Measurements from ENCODE around the gene PITPNC1. TPM values are rescaled to one million over a fixed set of nuclear protein-coding genes. Genes with fewer than 3 reads are reported as not detected.

Gene PITPNC1
- total and polyA plus RNA-seq, 2 donors (not counting 1 experiment from before 2014, with no cell fraction given), result 4.7 to 26.1 TPM

DNA sequence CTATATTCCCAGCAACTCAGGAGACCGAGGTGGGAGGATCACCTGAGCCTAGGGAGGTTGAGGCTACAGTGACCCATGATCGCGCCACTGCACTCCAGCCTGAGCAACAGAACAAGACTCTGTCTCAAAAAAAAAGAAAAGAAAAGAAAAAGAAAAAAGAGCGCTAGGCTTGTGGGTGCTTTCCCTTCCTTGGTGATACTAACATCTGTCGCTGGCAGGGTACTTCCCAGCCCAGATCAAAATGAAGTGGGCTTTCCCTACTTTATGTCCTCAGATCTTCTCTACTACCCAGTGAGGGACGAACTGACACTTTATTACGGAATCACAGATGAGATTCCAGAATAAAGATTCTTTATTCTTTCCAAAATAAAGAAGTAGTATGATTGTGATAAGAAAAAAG, 236.9 kb downstream of the PITPNC1 start:
- ATAC-seq (ENCODE audit: low read depth), result no peak

DNA sequence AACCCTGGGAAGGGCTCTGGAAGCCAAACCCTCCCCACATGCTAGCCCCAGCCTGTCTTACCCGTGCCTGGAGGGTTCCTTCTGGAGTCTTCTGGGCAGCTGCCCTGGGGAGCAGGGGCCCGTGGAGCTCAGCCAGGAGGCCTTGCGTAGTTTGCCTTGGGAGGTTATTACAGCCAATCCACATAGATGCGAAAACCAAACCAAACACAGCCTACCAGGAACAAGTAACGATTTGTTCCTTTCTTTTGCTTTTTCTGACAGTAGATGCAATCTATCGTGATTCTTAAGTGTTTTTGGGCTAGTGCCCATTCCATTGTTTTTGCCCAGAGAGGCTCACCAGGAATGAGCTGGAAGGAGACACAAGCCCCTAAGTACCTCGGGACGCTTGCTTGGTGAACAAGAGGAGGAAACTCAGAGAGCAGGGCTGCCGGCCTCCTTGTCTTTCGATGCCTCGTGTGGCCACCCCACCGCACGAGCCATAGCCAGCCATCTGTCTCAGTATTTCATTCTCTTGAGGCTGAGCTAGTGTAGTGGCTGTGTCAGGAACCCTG, 238.0 kb downstream of the PITPNC1 start:
- DNase-seq (no peak), ATAC-seq (ENCODE audit: low read depth) (no peak)
- intact Hi-C loops (cut with micrococcal nuclease), result no loop called here
- Mint-ChIP-seq H3K9me3 (ENCODE audit: insufficient read depth) (no peaks in the 10 kb centered on the region), H3K4me1 (no peaks in the 10 kb centered on the region), H3K4me3 (no peak overlapping the region), H3K27ac (no peak overlapping the region), H3K27me3 (no peaks in the 10 kb centered on the region)
- no peaks in the 10 kb centered on the region for H3K4me1 ChIP-seq (ENCODE audit: control insufficient read depth in 2 of 2, insufficient read depth in 2 of 2, low read length in 2 of 2)
- H4K20me1 ChIP-seq (ENCODE audit: control insufficient read depth, insufficient read depth, low read length, poor library complexity, severe bottlenecking), result no peaks in the 10 kb centered on the region
- H3K9me3 ChIP-seq (ENCODE audit: control extremely low read depth in 1 of 3, control insufficient read depth in 2 of 3, insufficient read depth in 1 of 3, low read length in 2 of 3), result no peaks in the 10 kb centered on the region
- H3K9ac ChIP-seq (ENCODE audit: low read length), result no peak overlapping the region
- no peaks in the 10 kb centered on the region for H3K36me3 ChIP-seq (replicated peaks in 1 of 2; ENCODE audit: control extremely low read depth in 1 of 2, control insufficient read depth in 1 of 2, extremely low read depth in 1 of 2, insufficient read depth in 2 of 2, low read length in 1 of 2)
- no peaks in the 10 kb centered on the region for H3K27me3 ChIP-seq (replicated peaks in 1 of 4; ENCODE audit: control extremely low read depth in 1 of 4, control insufficient read depth in 3 of 4, insufficient read depth in 4 of 4, low read length in 3 of 4)
- H3K27ac ChIP-seq (ENCODE audit: low read length in 2 of 2), result no peak overlapping the region
- CTCF ChIA-PET, result no interaction called here
- POLR2A ChIA-PET, result no interaction called here
- no peak overlapping the region for H3K4me2 ChIP-seq (replicated peaks; ENCODE audit: low read depth, low read length, poor library complexity, severe bottlenecking)
- no peak overlapping the region for H2AFZ ChIP-seq (ENCODE audit: insufficient read depth, low read depth, low read length, poor library complexity, severe bottlenecking)
- no peak overlapping the region for H3K4me3 ChIP-seq (ENCODE audit: control extremely low read depth in 1 of 5, extremely low read depth in 1 of 5, insufficient read depth in 1 of 5, low read depth in 2 of 5, low read length in 4 of 5)
- no peak for TF ChIP-seq EZH2 (IDR thresholded peaks at IDR 0.05; ENCODE audit: borderline replicate concordance, insufficient read depth, low read depth, low read length, poor library complexity, severe bottlenecking)
- TF ChIP-seq, protein P1, sequence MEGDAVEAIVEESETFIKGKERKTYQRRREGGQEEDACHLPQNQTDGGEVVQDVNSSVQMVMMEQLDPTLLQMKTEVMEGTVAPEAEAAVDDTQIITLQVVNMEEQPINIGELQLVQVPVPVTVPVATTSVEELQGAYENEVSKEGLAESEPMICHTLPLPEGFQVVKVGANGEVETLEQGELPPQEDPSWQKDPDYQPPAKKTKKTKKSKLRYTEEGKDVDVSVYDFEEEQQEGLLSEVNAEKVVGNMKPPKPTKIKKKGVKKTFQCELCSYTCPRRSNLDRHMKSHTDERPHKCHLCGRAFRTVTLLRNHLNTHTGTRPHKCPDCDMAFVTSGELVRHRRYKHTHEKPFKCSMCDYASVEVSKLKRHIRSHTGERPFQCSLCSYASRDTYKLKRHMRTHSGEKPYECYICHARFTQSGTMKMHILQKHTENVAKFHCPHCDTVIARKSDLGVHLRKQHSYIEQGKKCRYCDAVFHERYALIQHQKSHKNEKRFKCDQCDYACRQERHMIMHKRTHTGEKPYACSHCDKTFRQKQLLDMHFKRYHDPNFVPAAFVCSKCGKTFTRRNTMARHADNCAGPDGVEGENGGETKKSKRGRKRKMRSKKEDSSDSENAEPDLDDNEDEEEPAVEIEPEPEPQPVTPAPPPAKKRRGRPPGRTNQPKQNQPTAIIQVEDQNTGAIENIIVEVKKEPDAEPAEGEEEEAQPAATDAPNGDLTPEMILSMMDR (IDR thresholded peaks at IDR 0.05), result no peak
- H3K79me2 ChIP-seq (ENCODE audit: control insufficient read depth, insufficient read depth, low read length), result no peaks in the 10 kb centered on the region
- WGBS (ENCODE audit: insufficient coverage), result 92% methylated on average over 12 of the region's 13 CpGs

More for the DNA sequence above, 236.9 kb downstream of the PITPNC1 start:
- H4K20me1 ChIP-seq (ENCODE audit: control insufficient read depth, insufficient read depth, low read length, poor library complexity, severe bottlenecking), result no peaks in the 10 kb centered on the region
- CTCF ChIA-PET, result interaction anchor here (0.7 kb wide), 1 partner anchor 249 kb away, joined by 3 read pairs; no protein-coding TSS in a partner anchor
- H3K9me3 Mint-ChIP-seq (ENCODE audit: insufficient read depth), result no peaks in the 10 kb centered on the region
- H3K27me3 ChIP-seq (replicated peaks in 1 of 4; ENCODE audit: control extremely low read depth in 1 of 4, control insufficient read depth in 3 of 4, insufficient read depth in 4 of 4, low read length in 3 of 4), result no peaks in the 10 kb centered on the region
- intact Hi-C loops (cut with micrococcal nuclease), result no loop called here
- no peak overlapping the region for H2AFZ ChIP-seq (ENCODE audit: insufficient read depth, low read depth, low read length, poor library complexity, severe bottlenecking)
- no peak overlapping the region for H3K27ac ChIP-seq (ENCODE audit: low read length in 2 of 2)
- no peak overlapping the region for H3K9ac ChIP-seq (ENCODE audit: low read length)
- 100% methylated on average over 2 of the region's 7 CpGs for WGBS (ENCODE audit: insufficient coverage)
- no peaks in the 10 kb centered on the region for H3K36me3 ChIP-seq (replicated peaks in 1 of 2; ENCODE audit: control extremely low read depth in 1 of 2, control insufficient read depth in 1 of 2, extremely low read depth in 1 of 2, insufficient read depth in 2 of 2, low read length in 1 of 2)
- no peak overlapping the region for H3K27ac Mint-ChIP-seq
- H3K4me1 Mint-ChIP-seq, result no peaks in the 10 kb centered on the region
- H3K4me1 ChIP-seq (ENCODE audit: control insufficient read depth in 2 of 2, insufficient read depth in 2 of 2, low read length in 2 of 2), result no peaks in the 10 kb centered on the region
- no peak overlapping the region for H3K4me3 ChIP-seq (ENCODE audit: control extremely low read depth in 1 of 5, extremely low read depth in 1 of 5, insufficient read depth in 1 of 5, low read depth in 2 of 5, low read length in 4 of 5)
- no peaks in the 10 kb centered on the region for H3K27me3 Mint-ChIP-seq
- no peaks in the 10 kb centered on the region for H3K79me2 ChIP-seq (ENCODE audit: control insufficient read depth, insufficient read depth, low read length)
- no peak for DNase-seq
- no peak overlapping the region for H3K4me3 Mint-ChIP-seq
- H3K4me2 ChIP-seq (replicated peaks; ENCODE audit: low read depth, low read length, poor library complexity, severe bottlenecking), result no peak overlapping the region
- POLR2A ChIA-PET, result no interaction called here
- no peaks in the 10 kb centered on the region for H3K9me3 ChIP-seq (ENCODE audit: control extremely low read depth in 1 of 3, control insufficient read depth in 2 of 3, insufficient read depth in 1 of 3, low read length in 2 of 3)
- TF ChIP-seq, protein P1 (IDR thresholded peaks at IDR 0.05), result no peak
- TF ChIP-seq EZH2 (IDR thresholded peaks at IDR 0.05; ENCODE audit: borderline replicate concordance, insufficient read depth, low read depth, low read length, poor library complexity, severe bottlenecking), result no peak
